HepG2 (cell line): ENCODE results near the gene ZFAND4. TPM values are rescaled to one million over a fixed set of nuclear protein-coding genes. Genes with fewer than 3 reads are reported as not detected.

ENCODE experiments used
- ATAC-seq: fragments of 200-7000 bp; cut with Tn5 transposase; 3 replicates; pipeline ENCODE4 v1.9.1; 2020; ENCODE audit warnings: mild to moderate bottlenecking, moderate library complexity
- BruUV-seq: library from RNA; stranded (reverse); fragments of 400-500 nt; replicated peaks from 2 replicates; lab custom pipeline; 2021; lab: Mats Ljungman, UMichigan
- CTCF ChIA-PET: fragments of 300-600 bp; formaldehyde crosslinking; extraction: SDS; loops from one replicate; lab custom pipeline; 2021; ENCODE audit warnings: low total read pairs, inconsistent platforms, low intra/inter-chr PET ratio; lab: Yijun Ruan, JAX
- POLR2A ChIA-PET: fragments of 350-600 bp; sonication (Branson Sonifier 250); formaldehyde crosslinking; loops from one replicate; lab custom pipeline; 2020; ENCODE audit warnings: antibody characterized with exemption, inconsistent platforms; lab: Yijun Ruan, JAX
- DNase-seq: peaks from one replicate; pipeline ENCODE4 v3.0.0-alpha.2; 2015; ENCODE audit warnings: low spot score
- FAIRE-seq: peaks from 3 replicates; lab custom pipeline; 2011; peaks lifted over from hg19 to GRCh38; lab: Jason Lieb, UNC
- H2AFZ ChIP-seq: one replicate; pipeline ENCODE4 v1.6.1; 2011; ENCODE audit warnings: low read length, inconsistent platforms
- H3K27ac ChIP-seq: fragments of 300-600 bp; 3 replicates; pipeline ENCODE4 v1.8.0; 2011; ENCODE audit warnings: mixed run types, mild to moderate bottlenecking, mixed read lengths, low read length, inconsistent platforms; ENCODE audit not compliant: insufficient read depth; ENCODE audit errors: extremely low read length
- H3K27me3 ChIP-seq, 2 experiments: fragments of 200-600 bp in 1 of 2; 2 replicates in 1 of 2; 3 replicates in 1 of 2; pipeline versions ENCODE4 v1.6.0 to v1.8.0; 2011; ENCODE audit warnings: low read length in 2 of 2, mild to moderate bottlenecking in 2 of 2, moderate library complexity in 2 of 2, inconsistent platforms in 1 of 2; ENCODE audit not compliant: insufficient read depth in 2 of 2, control insufficient read depth in 1 of 2
- H3K36me3 ChIP-seq, 2 experiments: fragments of 200-600 bp in 1 of 2; replicated peaks in 1 of 2; 2 replicates in 1 of 2; 3 replicates in 1 of 2; pipeline versions ENCODE4 v1.5.1 to v1.8.0; 2011; ENCODE audit warnings: low read length in 2 of 2, inconsistent platforms in 1 of 2; ENCODE audit not compliant: insufficient read depth in 2 of 2, control insufficient read depth in 1 of 2
- H3K4me1 ChIP-seq: 2 replicates; pipeline ENCODE4 v1.5.1; 2012; ENCODE audit warnings: low read length, inconsistent platforms; ENCODE audit not compliant: insufficient read depth
- H3K4me2 ChIP-seq: 2 replicates; pipeline ENCODE4 v1.6.0; 2011; ENCODE audit warnings: low read depth, low read length, inconsistent platforms
- H3K4me3 ChIP-seq, 3 experiments: fragments of 200-600 bp in 1 of 3; sonication (generic), shearing (Covaris generic) in 1 of 3; replicated peaks in 1 of 3; 2 replicates each; pipeline ENCODE4 v1.5.1; 2011 to 2016; ENCODE audit warnings: low read length in 3 of 3, inconsistent platforms in 2 of 3, low read depth in 2 of 3, mild to moderate bottlenecking in 2 of 3, control low read depth in 1 of 3, mixed read lengths in 1 of 3; ENCODE audit not compliant: insufficient read depth in 1 of 3
- H3K79me2 ChIP-seq: one replicate; pipeline ENCODE4 v1.6.1; 2011; ENCODE audit warnings: low read length, inconsistent platforms; ENCODE audit not compliant: insufficient read depth
- H3K9ac ChIP-seq: 2 replicates; pipeline ENCODE4 v1.6.0; 2011; ENCODE audit warnings: mild to moderate bottlenecking, low read depth, low read length, inconsistent platforms; ENCODE audit not compliant: insufficient read depth
- H3K9me3 ChIP-seq: 2 replicates; pipeline ENCODE4 v1.5.1; 2012; ENCODE audit warnings: mild to moderate bottlenecking, low read length
- H4K20me1 ChIP-seq: 2 replicates; pipeline ENCODE4 v1.6.0; 2011; ENCODE audit warnings: inconsistent platforms, mild to moderate bottlenecking, low read length, moderate library complexity; ENCODE audit not compliant: insufficient read depth
- ELF4 ChIP-seq: sonication (generic); formaldehyde crosslinking; IDR thresholded peaks from 2 replicates; pipeline ENCODE4 v1.5.0; 2020; ENCODE audit warnings: missing genetic modification reagents, mild to moderate bottlenecking, moderate library complexity, borderline replicate concordance
- EZH2 ChIP-seq: conservative IDR thresholded peaks from 2 replicates; pipeline ENCODE4 v1.6.1; 2012; ENCODE audit warnings: mild to moderate bottlenecking, low read depth, low read length, moderate library complexity
- JUNB ChIP-seq: sonication (generic); formaldehyde crosslinking; IDR thresholded peaks from 2 replicates; pipeline ENCODE4 v1.8.0; 2022; ENCODE audit warnings: missing genetic modification reagents, mild to moderate bottlenecking, borderline replicate concordance
- MXD3 ChIP-seq: IDR thresholded peaks from 2 replicates; pipeline ENCODE4 v1.6.1; 2016; ENCODE audit warnings: mild to moderate bottlenecking, missing biosample characterization, missing genetic modification reagents
- PATZ1 ChIP-seq: sonication (generic); formaldehyde crosslinking; IDR thresholded peaks from 2 replicates; pipeline ENCODE4 v1.4.0; 2020; ENCODE audit warnings: missing genetic modification reagents
- RNF2 ChIP-seq: fragments of 450-650 bp; conservative IDR thresholded peaks from 2 replicates; pipeline ENCODE4 v1.6.1; 2016; ENCODE audit warnings: low read depth
- SMAD3 ChIP-seq: sonication (generic); formaldehyde crosslinking; IDR thresholded peaks from 2 replicates; pipeline ENCODE4 v1.4.0; 2020; ENCODE audit warnings: missing genetic modification reagents
- ZNF143 ChIP-seq: sonication (generic); formaldehyde crosslinking; IDR thresholded peaks from 2 replicates; pipeline ENCODE4 v1.4.0; 2020; ENCODE audit warnings: missing genetic modification reagents
- ZNF713 ChIP-seq: sonication (generic); formaldehyde crosslinking; IDR thresholded peaks from 2 replicates; pipeline ENCODE4 v1.4.0; 2020; ENCODE audit warnings: mild to moderate bottlenecking, missing genetic modification reagents
- ZNF841 ChIP-seq: sonication (generic); formaldehyde crosslinking; IDR thresholded peaks from 2 replicates; pipeline ENCODE4 v1.8.1; 2023; ENCODE audit warnings: missing genetic modification reagents, borderline replicate concordance
- WGBS: methylation state at CpG from one replicate; pipeline ENCODE4 v1.1.6; 2017; ENCODE audit warnings: low lambda C conversion rate; 5-methylcytosine and 5-hydroxymethylcytosine counted together
- in situ Hi-C: cut with HindIII; loops from 2 replicates; pipeline ENCODE4 v1.10.0; 2017; ENCODE audit warnings: low pct_unique_long_range_greater_than_20kb; ENCODE audit not compliant: extremely low pct_ligation_motif_present
- intact Hi-C: fragments of 100-400 bp; cut with micrococcal nuclease; formaldehyde crosslinking; loops from one replicate; pipeline ENCODE4 v1.10.0; 2022; ENCODE audit not compliant: unreplicated experiment
- polyA plus RNA-seq, 8 experiments: library from polyadenylated mRNA; depleted of rRNA in 3 of 8; stranded (reverse) in 7 of 8; unstranded in 1 of 8; fragments of >200 nt; fragmentation: Illumina TruSeq in 4 of 8; extraction: Trizol in 4 of 8; gene quantifications; 2 replicates each; pipeline versions ENCODE4 v1.2.1 to v1.2.3, GENCODE V29; 2011 to 2016; ENCODE audit warnings: low read depth in 4 of 8, missing spikeins in 1 of 8, mixed read lengths in 1 of 8; ENCODE audit not compliant: insufficient read depth in 1 of 8
- total RNA-seq, 5 experiments: library from RNA; depleted of rRNA; stranded (reverse); fragments of >200 nt; fragmentation: Illumina TruSeq; extraction: Trizol; gene quantifications; 2 replicates each; pipeline ENCODE4 v1.2.3, GENCODE V29; 2016; ENCODE audit warnings: low read depth in 1 of 5
- TF ChIP-seq, protein P1 (sequence below): sonication (generic); formaldehyde crosslinking; IDR thresholded peaks from 2 replicates; pipeline ENCODE4 v1.5.0; 2020; ENCODE audit warnings: missing genetic modification reagents, mild to moderate bottlenecking, borderline replicate concordance
- TF ChIP-seq, protein P2 (sequence below): sonication (generic); formaldehyde crosslinking; IDR thresholded peaks from 2 replicates; pipeline ENCODE4 v1.4.0; 2020; ENCODE audit warnings: missing genetic modification reagents, borderline replicate concordance

ZFAND4 gene
- total and polyA plus RNA-seq, 2 of the 13 experiments (the other 11 are each of a cell fraction or from before 2014, with no cell fraction given) = 2.9 to 9.2 TPM

DNA sequence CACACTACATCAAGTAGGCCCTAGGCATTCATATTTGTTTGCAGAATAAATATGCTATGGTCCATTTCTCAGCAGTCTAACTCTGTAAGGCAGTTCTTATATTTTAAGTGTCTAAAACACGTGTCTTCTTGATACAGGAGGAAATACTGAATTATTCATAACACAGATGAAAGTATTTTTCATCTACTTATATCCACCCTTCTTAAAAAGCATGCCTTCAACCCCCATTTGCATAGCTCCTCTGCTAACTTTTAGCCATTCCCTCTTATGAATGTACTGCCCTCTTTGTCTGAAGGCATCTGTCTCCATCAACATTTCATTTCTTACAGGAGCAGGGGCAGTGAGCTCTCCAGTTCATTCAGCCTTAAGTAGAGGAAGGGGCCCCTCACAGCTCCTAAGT is 57.7 kb downstream of the ZFAND4 start:
- 70% methylated on average over 1 of the region's 1 CpG for WGBS
- FAIRE-seq (no peak), DNase-seq (no peak), ATAC-seq (no peak)
- H3K9ac ChIP-seq = no peak overlapping the region
- H3K4me2 ChIP-seq = no peak overlapping the region
- intact Hi-C loops = no loop called here
- POLR2A ChIA-PET = no interaction called here
- no peak overlapping the region for H3K27ac ChIP-seq
- TF ChIP-seq PATZ1 (no peak), RNF2 (no peak), ELF4 (CRISPR knock-in tag) (no peak), MXD3 (no peak), ZNF841 (CRISPR knock-in tag) (no peak), SMAD3 (CRISPR knock-in tag) (no peak), ZNF143 (CRISPR knock-in tag) (no peak), EZH2 (no peak), ZNF713 (CRISPR knock-in tag) (no peak), JUNB (CRISPR knock-in tag) (no peak)
- TF ChIP-seq, protein P1, sequence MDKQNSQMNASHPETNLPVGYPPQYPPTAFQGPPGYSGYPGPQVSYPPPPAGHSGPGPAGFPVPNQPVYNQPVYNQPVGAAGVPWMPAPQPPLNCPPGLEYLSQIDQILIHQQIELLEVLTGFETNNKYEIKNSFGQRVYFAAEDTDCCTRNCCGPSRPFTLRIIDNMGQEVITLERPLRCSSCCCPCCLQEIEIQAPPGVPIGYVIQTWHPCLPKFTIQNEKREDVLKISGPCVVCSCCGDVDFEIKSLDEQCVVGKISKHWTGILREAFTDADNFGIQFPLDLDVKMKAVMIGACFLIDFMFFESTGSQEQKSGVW (CRISPR knock-in tag) = no peak
- TF ChIP-seq, protein P2, sequence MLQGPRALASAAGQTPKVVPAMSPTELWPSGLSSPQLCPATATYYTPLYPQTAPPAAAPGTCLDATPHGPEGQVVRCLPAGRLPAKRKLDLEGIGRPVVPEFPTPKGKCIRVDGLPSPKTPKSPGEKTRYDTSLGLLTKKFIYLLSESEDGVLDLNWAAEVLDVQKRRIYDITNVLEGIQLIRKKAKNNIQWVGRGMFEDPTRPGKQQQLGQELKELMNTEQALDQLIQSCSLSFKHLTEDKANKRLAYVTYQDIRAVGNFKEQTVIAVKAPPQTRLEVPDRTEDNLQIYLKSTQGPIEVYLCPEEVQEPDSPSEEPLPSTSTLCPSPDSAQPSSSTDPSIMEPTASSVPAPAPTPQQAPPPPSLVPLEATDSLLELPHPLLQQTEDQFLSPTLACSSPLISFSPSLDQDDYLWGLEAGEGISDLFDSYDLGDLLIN (CRISPR knock-in tag) = no peak
- peaks cover 7% of the 10 kb centered on the region; the same call in 1 of the 2 replicates for H3K4me1 ChIP-seq
- H3K9me3 ChIP-seq = no peaks in the 10 kb centered on the region
- H3K36me3 ChIP-seq = no peaks in the 10 kb centered on the region
- in situ Hi-C loops = no loop called here
- BruUV-seq = no TSS peak
- no peaks in the 10 kb centered on the region for H4K20me1 ChIP-seq
- H3K79me2 ChIP-seq = no peaks in the 10 kb centered on the region
- H2AFZ ChIP-seq = no peak overlapping the region
- CTCF ChIA-PET = no interaction called here
- no peak overlapping the region for H3K4me3 ChIP-seq
- H3K27me3 ChIP-seq = no peaks in the 10 kb centered on the region
